Activated T-cell treated with anti-CD3 and anti-CD28 coated beads for 1 hour (primary cell): Measurements from ENCODE around the gene PFKP.
"Not testable (repeated sequence)": the region's sequence is repeated elsewhere in the genome, so short reads cannot be mapped to it uniquely, and the experiment has no call there.

Source experiments
- DNase-seq: peaks from one replicate; pipeline ENCODE4 v3.0.0-alpha.2; 2020; ENCODE audit warnings: low read depth

PFKP gene

GRCh38 chr10:3047596-3047995, 19.8 kb upstream of the PFKP start:
- no peak for DNase-seq

- DNase-seq: no peak
Observed at GRCh38 chr10:3048119-3049019, 19.0 kb upstream of the PFKP start.

- DNase-seq: no peak
Observed at GRCh38 chr10:3051692-3052091, 15.7 kb upstream of the PFKP start.

GRCh38 chr10:3053155-3053554, 14.2 kb upstream of the PFKP start:
- no peak for DNase-seq

GRCh38 chr10:3054183-3054850, 13.0 kb upstream of the PFKP start:
- DNase-seq: no peak

- no peak for DNase-seq
Observed at GRCh38 chr10:3054851-3055199, 12.5 kb upstream of the PFKP start.

- DNase-seq: no peak
Observed at GRCh38 chr10:3056280-3057037, 10.9 kb upstream of the PFKP start.

- DNase-seq: no peak
Observed at GRCh38 chr10:3057946-3058345, 9.4 kb upstream of the PFKP start.

- DNase-seq: no peak
Observed at GRCh38 chr10:3059974-3060373, 7.4 kb upstream of the PFKP start.

GRCh38 chr10:3060481-3060889, 6.9 kb upstream of the PFKP start:
- DNase-seq: no peak

- not testable (repeated sequence) for DNase-seq
Observed at GRCh38 chr10:3061323-3061898, 5.9 kb upstream of the PFKP start.

GRCh38 chr10:3062502-3063186, 4.7 kb upstream of the PFKP start:
- no peak for DNase-seq

GRCh38 chr10:3064423-3064822, 2.9 kb upstream of the PFKP start:
- DNase-seq: no peak

- DNase-seq: no peak
Observed at GRCh38 chr10:3065622-3066021, 1.7 kb upstream of the PFKP start.

GRCh38 chr10:3066317-3067117, 831 bp upstream of the PFKP start:
- no peak for DNase-seq

- no peak for DNase-seq
Observed at GRCh38 chr10:3067859-3068179, 471 bp downstream of the PFKP start.

GRCh38 chr10:3068201-3068967, 1.0 kb downstream of the PFKP start:
- DNase-seq: peak; percentile 33

- no peak for DNase-seq
Observed at GRCh38 chr10:3068968-3069737, 1.8 kb downstream of the PFKP start.

- no peak for DNase-seq
Observed at GRCh38 chr10:3069876-3070275, 2.5 kb downstream of the PFKP start.
